Measurements from ENCODE around the gene SPX. TPM values are rescaled to one million over a fixed set of nuclear protein-coding genes. Genes with fewer than 3 reads are reported as not detected.

The SPX gene
- total and polyA plus RNA-seq, 2 donors (not counting 3 experiments of a cell fraction or from before 2014, with no cell fraction given): 0.06 TPM; not detected in 1

DNA sequence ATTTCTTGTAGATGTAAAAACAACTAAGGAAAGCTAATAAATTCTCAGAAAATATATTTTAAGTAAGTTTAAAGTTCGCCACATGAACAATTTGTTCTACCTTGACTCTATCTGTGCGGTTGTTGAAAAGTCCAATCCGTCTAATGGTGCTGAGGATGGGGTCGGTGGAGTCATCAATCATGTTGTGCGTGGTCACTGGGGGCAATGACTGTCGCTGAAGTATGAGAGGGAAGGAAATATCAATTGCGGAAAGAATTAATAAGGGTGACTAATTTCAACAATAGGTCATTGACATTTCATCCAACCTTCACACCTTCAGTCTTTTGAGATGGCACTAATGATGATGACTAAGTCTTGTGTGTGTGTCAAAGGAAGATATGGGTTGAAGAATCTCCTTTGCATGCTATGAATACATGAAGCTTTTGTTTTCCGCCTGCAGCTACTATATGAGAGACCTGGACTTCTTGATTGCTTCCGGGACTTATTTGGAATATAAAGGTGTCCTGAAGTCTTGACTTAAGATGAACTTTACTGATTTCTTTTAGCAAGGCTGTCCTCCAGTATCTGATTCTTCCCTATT, 32.1 kb downstream of the SPX start:
- dilution Hi-C loops (cut with MboI; ENCODE audit: extremely low pct_ligation_motif_present, low sequenced_read_pairs): no loop called here
- ChIA-PET POLR2A (no interaction called here), CTCF (no interaction called here)
- Histone ChIP-seq H3K79me2 (ENCODE audit: control insufficient read depth, insufficient read depth, low read length) (no peaks in the 10 kb centered on the region), H3K4me1 (ENCODE audit: control insufficient read depth, extremely low read depth, insufficient read depth, low read length) (peaks cover 3% of the 10 kb centered on the region), H3K27ac (ENCODE audit: insufficient read depth, low read depth, low read length) (no peak overlapping the region), H3K9ac (replicated peaks; ENCODE audit: extremely low read depth, insufficient read depth, low read length) (no peak overlapping the region), H3K4me3 (replicated peaks in 1 of 3; ENCODE audit: insufficient read depth in 1 of 3, low read depth in 1 of 3, low read length in 3 of 3) (no peak overlapping the region), H3K27me3 (ENCODE audit: control insufficient read depth in 2 of 2, insufficient read depth in 2 of 2, low read length in 2 of 2) (no peaks in the 10 kb centered on the region), H4K20me1 (replicated peaks; ENCODE audit: control insufficient read depth, extremely low read depth, insufficient read depth, low read length) (no peaks in the 10 kb centered on the region), H2AFZ (ENCODE audit: low read depth, low read length) (no peak overlapping the region), H3K36me3 (ENCODE audit: control insufficient read depth in 2 of 2, extremely low read depth in 1 of 2, insufficient read depth in 2 of 2, low read length in 2 of 2) (no peaks in the 10 kb centered on the region), H3K9me3 (replicated peaks; ENCODE audit: control insufficient read depth, insufficient read depth, low read length) (no peaks in the 10 kb centered on the region), H3K9me1 (replicated peaks; ENCODE audit: control insufficient read depth, extremely low read depth, insufficient read depth, low read length) (no peaks in the 10 kb centered on the region), H3K4me2 (ENCODE audit: insufficient read depth, low read length) (no peak overlapping the region)
- DNase-seq (ENCODE audit: low read depth, low spot score): no peak
- no peak for FAIRE-seq
- intact Hi-C loops (cut with micrococcal nuclease): no loop called here
- BruUV-seq (replicated peaks): no TSS peak
- no peak for TF ChIP-seq GATA2 (IDR thresholded peaks at IDR 0.05; ENCODE audit: insufficient read depth, insufficient read length, low read depth, low read length)
- no peak for TF ChIP-seq FOS (IDR thresholded peaks at IDR 0.05; ENCODE audit: borderline replicate concordance, insufficient read depth, low read length)
- no peak for TF ChIP-seq POLR2AphosphoS5 (IDR thresholded peaks at IDR 0.05; ENCODE audit: insufficient read depth, low read depth, low read length)
- TF ChIP-seq CTCF (IDR thresholded peaks at IDR 0.05; ENCODE audit: extremely low read depth in 1 of 2, insufficient read depth in 1 of 2, low read depth in 1 of 2, low read length in 2 of 2): no peak
- no peak for TF ChIP-seq MYC (IDR thresholded peaks at IDR 0.05; ENCODE audit: low read depth, low read length)
- TF ChIP-seq EZH2 (IDR thresholded peaks at IDR 0.05; ENCODE audit: borderline replicate concordance, low read depth, low read length, severe bottlenecking): no peak

Data from endothelial cell of umbilical vein (primary cell).